ENCODE results near the gene CMYA5. TPM values are rescaled to one million over a fixed set of nuclear protein-coding genes. Genes with fewer than 3 reads are reported as not detected.

Gene CMYA5
- total RNA-seq, 2 experiments from 2014 or later, result 0.13 to 0.16 TPM

Other genes starting within 250 kb of the CMYA5 start
- 10 to 100 TPM; 11.4 to 13.7 TPM for gene HOMER1, start 175.7 kb upstream of the CMYA5 start, total RNA-seq
- gene TENT2, start 77.4 kb upstream of the CMYA5 start, total RNA-seq, result 10 to 100 TPM; 70.2 to 71.8 TPM